ENCODE data around the gene MAP3K9. TPM values are rescaled to one million over a fixed set of nuclear protein-coding genes. Genes with fewer than 3 reads are reported as not detected.
A peak's percentile ranks its signal among the peaks of the same experiment; 100 is the strongest.

Gene MAP3K9
- total and polyA plus RNA-seq, 9 of the 15 experiments (the other 6 are each of a cell fraction or from before 2014, with no cell fraction given): 0.03 to 0.60 (median 0.36) TPM

- no peaks in the 10 kb centered on the region for H4K20me1 ChIP-seq (replicated peaks; ENCODE audit: control insufficient read depth, insufficient read depth, low read length)
- CTCF ChIA-PET (ENCODE audit: low intra/inter-chr PET ratio): no interaction called here
- no peak for FAIRE-seq
Observed at GRCh38 chr14:70803321-70804310, 5.7 kb downstream of the MAP3K9 start.

GRCh38 chr14:70802379-70802778 lies 6.9 kb downstream of the MAP3K9 start:
- Histone ChIP-seq H3K4me1 (replicated peaks in 1 of 2; ENCODE audit: control insufficient read depth in 2 of 2, insufficient read depth in 2 of 2, low read length in 2 of 2) (no peaks in the 10 kb centered on the region), H3K27ac (ENCODE audit: extremely low read depth, low read depth, low read length) (no peak overlapping the region), H4K20me1 (replicated peaks; ENCODE audit: control insufficient read depth, insufficient read depth, low read length) (no peaks in the 10 kb centered on the region), H3K4me2 (ENCODE audit: insufficient read depth, low read length) (no peak overlapping the region), H2AFZ (ENCODE audit: low read depth, low read length) (no peak overlapping the region), H3K27me3 (ENCODE audit: control insufficient read depth in 2 of 2, insufficient read depth in 2 of 2, low read length in 2 of 2) (no peaks in the 10 kb centered on the region), H3K79me2 (ENCODE audit: control insufficient read depth, insufficient read depth, low read length) (no peaks in the 10 kb centered on the region), H3K9me1 (ENCODE audit: control insufficient read depth, insufficient read depth, low read length) (no peaks in the 10 kb centered on the region), H3K4me3 (no peak overlapping the region), H3K36me3 (ENCODE audit: control insufficient read depth, insufficient read depth, low read length) (no peaks in the 10 kb centered on the region), H3K9me3 (replicated peaks; ENCODE audit: control insufficient read depth, insufficient read depth, low read depth, low read length) (no peaks in the 10 kb centered on the region), H3K9ac (ENCODE audit: insufficient read depth in 1 of 2, low read depth in 2 of 2, low read length in 2 of 2) (no peak overlapping the region)
- ChIA-PET POLR2A (no interaction called here), CTCF (ENCODE audit: low intra/inter-chr PET ratio) (no interaction called here)
- TF ChIP-seq YY1 (IDR thresholded peaks at IDR 0.05; ENCODE audit: borderline replicate concordance in 1 of 3, control insufficient read depth in 1 of 3, extremely low read depth in 1 of 3, insufficient read depth in 3 of 3, insufficient read length in 1 of 3, insufficient replicate concordance in 2 of 3, low read depth in 1 of 3, low read length in 2 of 3) (no peak), ARID4B (CRISPR knock-in tag; IDR thresholded peaks at IDR 0.05) (no peak)
- BruUV-seq (replicated peaks): no TSS peak
- WGBS (ENCODE audit: insufficient coverage, low coverage, missing lambda C conversion rate): 0% methylated on average over 1 of the region's 1 CpG
- in situ Hi-C loops (cut with MboI): no loop called here
- DNase-seq (ENCODE audit: extremely low read depth in 1 of 4, low spot score in 3 of 4): no peak
- intact Hi-C loops (cut with micrococcal nuclease): no loop called here
- ATAC-seq: no peak
- no peak for FAIRE-seq

More at GRCh38 chr14:70803321-70804310, 5.7 kb downstream of the MAP3K9 start:
- no peaks in the 10 kb centered on the region for H3K36me3 ChIP-seq (ENCODE audit: control insufficient read depth, insufficient read depth, low read length)
- H3K9me3 ChIP-seq (replicated peaks; ENCODE audit: control insufficient read depth, insufficient read depth, low read depth, low read length): no peaks in the 10 kb centered on the region
- 0% methylated on average over 3 of the region's 3 CpGs for WGBS (ENCODE audit: insufficient coverage, low coverage, missing lambda C conversion rate)
- intact Hi-C loops (cut with micrococcal nuclease) (no loop called here), in situ Hi-C loops (cut with MboI) (no loop called here)
- POLR2A ChIA-PET: no interaction called here
- no peaks in the 10 kb centered on the region for H3K27me3 ChIP-seq (ENCODE audit: control insufficient read depth in 2 of 2, insufficient read depth in 2 of 2, low read length in 2 of 2)
- no TSS peak for BruUV-seq (replicated peaks)
- no peak overlapping the region for H3K4me2 ChIP-seq (ENCODE audit: insufficient read depth, low read length)
- no peak overlapping the region for H3K27ac ChIP-seq (ENCODE audit: extremely low read depth, low read depth, low read length)
- H3K4me1 ChIP-seq (replicated peaks in 1 of 2; ENCODE audit: control insufficient read depth in 2 of 2, insufficient read depth in 2 of 2, low read length in 2 of 2): peaks cover 0 to under 1% of the 10 kb centered on the region in 2 experiments; a peak in 1 of 5 replicates
- H3K9ac ChIP-seq (ENCODE audit: insufficient read depth in 1 of 2, low read depth in 2 of 2, low read length in 2 of 2): no peak overlapping the region
- no peak overlapping the region for H3K4me3 ChIP-seq
- no peak for DNase-seq (ENCODE audit: extremely low read depth in 1 of 4, low spot score in 3 of 4)
- no peak overlapping the region for H2AFZ ChIP-seq (ENCODE audit: low read depth, low read length)
- TF ChIP-seq SPI1 (IDR thresholded peaks at IDR 0.05; ENCODE audit: borderline replicate concordance, low read depth, low read length) (peak; percentile 61), KAT7 (CRISPR knock-in tag; IDR thresholded peaks at IDR 0.05; ENCODE audit: borderline replicate concordance) (no peak)
- no peaks in the 10 kb centered on the region for H3K9me1 ChIP-seq (ENCODE audit: control insufficient read depth, insufficient read depth, low read length)
- no peaks in the 10 kb centered on the region for H3K79me2 ChIP-seq (ENCODE audit: control insufficient read depth, insufficient read depth, low read length)
- no peak for ATAC-seq
